ENCODE results near the gene AMPD1. TPM values are rescaled to one million over a fixed set of nuclear protein-coding genes. Genes with fewer than 3 reads are reported as not detected.

AMPD1 gene
- total RNA-seq, 1 experiment from 2014 or later = not detected

DNA sequence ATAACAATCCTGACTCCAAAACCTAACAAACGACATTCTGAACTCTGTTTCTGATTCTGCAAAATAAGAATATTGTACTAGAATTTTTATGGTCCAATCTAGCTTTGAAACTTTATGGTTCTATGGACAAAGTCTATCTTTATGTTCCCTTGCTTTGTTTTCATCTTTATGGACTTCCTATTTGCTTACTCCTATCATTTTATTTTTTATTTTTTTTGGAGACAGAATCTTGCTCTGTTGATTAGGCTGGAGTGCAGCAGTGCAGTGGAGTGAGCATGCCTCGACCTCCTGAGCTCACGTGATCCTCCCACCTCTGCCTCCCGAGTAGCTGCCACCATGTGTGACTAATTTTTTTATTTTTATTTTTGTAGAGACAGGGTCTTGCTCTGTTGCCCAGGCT is 17.6 kb upstream of the AMPD1 start:
- Histone ChIP-seq H3K14ac (ENCODE audit: insufficient read depth, low read length) (no peak overlapping the region), H3K4me1 (ENCODE audit: insufficient read depth, low read length) (no peaks in the 10 kb centered on the region), H3K27ac (ENCODE audit: insufficient read length, low read depth, low read length) (no peak overlapping the region), H3K79me1 (ENCODE audit: insufficient read depth, low read depth, low read length, poor library complexity, severe bottlenecking) (no peaks in the 10 kb centered on the region), H3K56ac (ENCODE audit: insufficient read length, low read depth, low read length) (no peak overlapping the region), H4K91ac (ENCODE audit: insufficient read length, low read depth, low read length) (no peak overlapping the region), H3K9ac (ENCODE audit: extremely low read depth, insufficient read length, low read length) (no peak overlapping the region), H3K23me2 (ENCODE audit: insufficient read length, low read depth, low read length, poor library complexity, severe bottlenecking) (peaks cover 4% of the 10 kb centered on the region), H3T11ph (ENCODE audit: low read length) (no peak overlapping the region), H3K4ac (ENCODE audit: low read depth, low read length) (no peak overlapping the region), H3K4me2 (ENCODE audit: insufficient read depth, insufficient read length, low read length) (no peak overlapping the region), H4K20me1 (ENCODE audit: control insufficient read depth, insufficient read depth, insufficient read length) (no peaks in the 10 kb centered on the region), H3K18ac (ENCODE audit: insufficient read length, low read depth, low read length) (no peak overlapping the region), H4K8ac (replicated peaks; ENCODE audit: insufficient read length, low read depth, low read length) (no peak overlapping the region), H2AK5ac (ENCODE audit: insufficient read length, low read length) (no peak overlapping the region), H3K79me2 (ENCODE audit: insufficient read depth, low read length) (peaks cover 4% of the 10 kb centered on the region; the same call in 1 of the 2 replicates), H2BK20ac (ENCODE audit: low read depth, low read length, poor library complexity, severe bottlenecking) (no peak overlapping the region), H2BK5ac (ENCODE audit: insufficient read length, low read length) (no peak overlapping the region), H2BK120ac (ENCODE audit: low read depth, low read length, poor library complexity, severe bottlenecking) (no peak overlapping the region), H2BK12ac (ENCODE audit: insufficient read length, low read depth, low read length) (no peak overlapping the region), H4K5ac (ENCODE audit: insufficient read length, low read depth, low read length) (no peak overlapping the region), H3K27me3 (ENCODE audit: insufficient read depth, low read length) (no peaks in the 10 kb centered on the region), H2BK15ac (ENCODE audit: low read depth, low read length) (no peak overlapping the region), H3K9me3 (ENCODE audit: control insufficient read depth, low read depth, low read length) (no peaks in the 10 kb centered on the region), H2AFZ (ENCODE audit: low read length) (no peak overlapping the region), H3K23ac (ENCODE audit: insufficient read length, low read depth, low read length) (no peak overlapping the region)
- no peaks in the 10 kb centered on the region for H3K9me3 Mint-ChIP-seq
- no peak overlapping the region for H3K27ac Mint-ChIP-seq
- peaks cover 11 to 70% (median 57%) of the 10 kb centered on the region in 3 experiments; a peak in 6 of 7 replicates for H3K36me3 Mint-ChIP-seq (ENCODE audit: insufficient read depth in 1 of 3, low read depth in 3 of 3)
- TF ChIP-seq, protein P1, sequence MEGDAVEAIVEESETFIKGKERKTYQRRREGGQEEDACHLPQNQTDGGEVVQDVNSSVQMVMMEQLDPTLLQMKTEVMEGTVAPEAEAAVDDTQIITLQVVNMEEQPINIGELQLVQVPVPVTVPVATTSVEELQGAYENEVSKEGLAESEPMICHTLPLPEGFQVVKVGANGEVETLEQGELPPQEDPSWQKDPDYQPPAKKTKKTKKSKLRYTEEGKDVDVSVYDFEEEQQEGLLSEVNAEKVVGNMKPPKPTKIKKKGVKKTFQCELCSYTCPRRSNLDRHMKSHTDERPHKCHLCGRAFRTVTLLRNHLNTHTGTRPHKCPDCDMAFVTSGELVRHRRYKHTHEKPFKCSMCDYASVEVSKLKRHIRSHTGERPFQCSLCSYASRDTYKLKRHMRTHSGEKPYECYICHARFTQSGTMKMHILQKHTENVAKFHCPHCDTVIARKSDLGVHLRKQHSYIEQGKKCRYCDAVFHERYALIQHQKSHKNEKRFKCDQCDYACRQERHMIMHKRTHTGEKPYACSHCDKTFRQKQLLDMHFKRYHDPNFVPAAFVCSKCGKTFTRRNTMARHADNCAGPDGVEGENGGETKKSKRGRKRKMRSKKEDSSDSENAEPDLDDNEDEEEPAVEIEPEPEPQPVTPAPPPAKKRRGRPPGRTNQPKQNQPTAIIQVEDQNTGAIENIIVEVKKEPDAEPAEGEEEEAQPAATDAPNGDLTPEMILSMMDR (conservative IDR thresholded peaks at IDR 0.05) = no peak
- no peak for DNase-seq
- WGBS (ENCODE audit: extremely low coverage, insufficient read length, low lambda C conversion rate) = no CpG with 5 or more reads among the region's 4 CpGs
- no peak overlapping the region for H3K4me3 Mint-ChIP-seq
- H3K27me3 Mint-ChIP-seq (ENCODE audit: low read depth) = no peaks in the 10 kb centered on the region
- H3K4me1 Mint-ChIP-seq = peaks cover 9 to 14% of the 10 kb centered on the region in 2 experiments
